Activated gamma-delta T cell treated with Interleukin-2 at 50 U/mL for 16 hours (primary cell): ENCODE data around the gene SPRR2G.
"Not testable (repeated sequence)": the region's sequence is repeated elsewhere in the genome, so short reads cannot be mapped to it uniquely, and the experiment has no call there.

ENCODE experiments used
- DNase-seq: peaks from one replicate; pipeline ENCODE4 v3.0.0-alpha.2; 2020

The SPRR2G gene

GRCh38 chr1:153150846-153151245, at the start of gene SPRR2G:
SPRR2G (minus strand) TSS chr1:153150890; CDS start chr1:153150110, 780 bp downstream.
- DNase-seq: no peak

DNA sequence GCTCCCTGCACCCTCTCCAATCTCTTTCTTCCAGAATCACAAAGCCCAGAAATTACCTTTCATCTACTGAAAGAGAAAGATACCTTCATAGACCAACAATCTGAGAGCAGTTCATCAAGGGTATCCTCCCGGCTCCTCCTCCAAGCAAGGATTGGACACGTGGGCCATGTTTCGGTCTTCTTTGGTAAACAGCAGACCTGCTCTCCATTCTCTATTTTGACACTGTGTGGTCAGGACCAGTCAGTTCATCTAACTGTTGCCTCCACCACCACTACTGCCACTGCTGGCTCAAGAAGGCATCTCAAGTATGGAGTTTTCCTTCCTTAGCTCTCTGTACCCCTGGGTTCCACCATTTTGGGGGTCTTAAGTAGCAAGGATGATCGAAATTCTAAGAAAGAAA, 44.5 kb upstream of the SPRR2G start:
- DNase-seq: no peak

DNA sequence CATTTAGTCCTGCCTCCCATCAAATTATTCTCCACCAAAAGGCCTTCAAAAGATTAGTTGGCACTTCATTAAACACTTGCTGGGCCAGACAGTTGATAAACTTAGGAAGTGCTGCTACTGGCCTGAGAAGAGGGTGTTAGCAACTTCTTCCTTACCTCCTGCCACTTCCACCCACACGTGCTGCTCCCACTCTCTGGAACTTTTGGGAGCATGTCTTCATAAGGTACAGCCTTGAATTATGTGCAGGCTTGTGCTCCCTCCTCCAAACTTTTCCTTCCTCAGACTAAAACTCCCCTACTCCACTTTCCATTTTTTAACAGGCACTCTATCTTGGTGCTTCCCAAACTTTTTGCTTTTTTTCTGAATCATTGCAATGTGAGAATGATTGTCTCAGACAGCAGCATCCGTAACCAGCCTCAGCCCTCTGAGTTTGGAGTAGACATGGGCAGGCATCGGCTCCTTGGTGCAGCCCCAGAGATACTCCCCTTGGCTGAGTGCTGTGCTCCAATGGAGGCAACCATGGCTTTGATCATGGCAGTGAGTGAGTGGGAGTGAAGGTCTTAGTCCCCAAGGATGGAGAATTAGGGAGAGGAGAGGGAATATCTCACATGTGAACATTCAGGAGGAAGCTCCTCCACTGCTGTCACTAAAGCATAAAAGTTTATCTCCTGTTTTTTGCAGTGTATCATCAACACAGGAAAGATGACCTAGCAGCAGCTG, 43.8 kb upstream of the SPRR2G start:
- no peak for DNase-seq

DNA sequence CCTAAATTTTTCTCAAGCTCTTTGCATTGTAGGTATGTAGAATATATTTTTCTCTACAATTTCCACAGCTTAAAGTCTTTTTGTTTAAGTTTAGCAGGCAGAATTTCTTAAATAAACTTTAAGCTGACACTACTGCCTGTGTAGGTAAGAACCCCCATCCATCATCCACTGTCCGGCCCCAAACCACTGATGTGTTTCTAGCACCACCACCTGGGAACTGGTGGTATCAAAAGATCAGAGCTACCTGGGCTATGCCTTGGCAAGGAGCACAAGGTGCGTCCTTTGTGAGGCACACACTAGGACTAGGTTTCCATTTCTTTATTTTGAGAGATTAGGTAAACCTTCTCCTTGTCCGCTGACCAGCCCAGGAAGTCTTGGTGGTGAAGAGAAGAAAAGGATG, 42.0 kb upstream of the SPRR2G start:
- DNase-seq: no peak

GRCh38 chr1:153190373-153190772, 39.7 kb upstream of the SPRR2G start:
- DNase-seq: no peak

DNA sequence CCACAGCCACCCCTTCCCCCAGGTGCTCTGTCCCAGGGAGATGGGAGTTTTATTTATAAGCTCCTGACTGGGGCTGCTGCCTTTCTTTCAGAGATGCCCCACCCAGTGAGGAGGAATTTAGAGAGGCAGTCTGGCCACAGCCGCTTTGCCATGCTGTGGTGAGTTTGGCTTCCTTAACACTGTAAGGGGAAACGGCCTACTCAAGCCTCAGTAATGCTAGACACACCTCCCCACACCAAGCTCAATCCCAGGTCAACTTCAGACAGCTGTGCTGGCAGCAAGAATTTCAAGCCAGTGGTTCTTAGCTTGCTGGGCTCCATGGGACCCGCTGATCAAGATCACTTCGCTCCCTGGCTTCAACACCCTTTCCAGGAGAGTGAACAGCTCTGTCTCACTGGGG, 37.6 kb upstream of the SPRR2G start:
- not testable (repeated sequence) for DNase-seq

GRCh38 chr1:153180556-153180955, 29.9 kb upstream of the SPRR2G start:
- DNase-seq: no peak

DNA sequence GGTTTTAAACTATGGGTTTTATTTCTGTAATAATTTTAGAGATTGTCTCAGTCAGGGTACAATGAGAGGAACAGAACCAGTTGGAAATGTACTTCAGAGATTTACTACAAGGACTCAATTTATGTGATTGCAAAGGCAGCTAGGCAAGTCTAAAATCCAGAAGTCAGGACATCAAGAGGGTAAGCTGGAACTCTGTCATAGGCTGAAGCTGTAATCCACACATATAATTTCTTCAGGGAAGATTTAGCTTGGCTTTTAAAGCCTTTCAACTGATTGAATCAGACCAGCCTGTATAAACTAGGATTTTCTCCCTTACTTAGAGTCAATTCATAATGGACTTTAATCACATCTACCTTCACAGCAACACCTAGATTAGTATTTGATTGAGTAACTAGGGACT, 28.2 kb upstream of the SPRR2G start:
- DNase-seq: no peak

DNA sequence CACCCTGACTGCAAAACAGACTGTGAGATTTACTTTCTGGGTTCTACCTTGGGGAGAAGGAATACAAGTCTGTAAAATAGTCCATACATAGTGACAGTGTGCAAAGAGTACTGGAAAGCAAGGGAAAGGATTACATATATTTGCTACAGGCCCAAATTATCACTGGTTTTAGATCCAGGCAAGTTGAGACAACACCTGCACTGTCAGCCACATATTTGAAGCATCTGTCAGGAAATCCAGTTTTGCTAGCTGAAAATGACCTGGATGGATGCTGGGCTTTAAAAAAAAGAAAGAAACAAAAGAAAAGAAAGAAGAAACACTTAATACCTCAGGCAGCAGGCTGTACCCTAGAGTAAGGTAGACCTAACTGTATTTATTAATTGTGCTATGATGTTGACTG, 23.9 kb upstream of the SPRR2G start:
- DNase-seq: no peak

DNA sequence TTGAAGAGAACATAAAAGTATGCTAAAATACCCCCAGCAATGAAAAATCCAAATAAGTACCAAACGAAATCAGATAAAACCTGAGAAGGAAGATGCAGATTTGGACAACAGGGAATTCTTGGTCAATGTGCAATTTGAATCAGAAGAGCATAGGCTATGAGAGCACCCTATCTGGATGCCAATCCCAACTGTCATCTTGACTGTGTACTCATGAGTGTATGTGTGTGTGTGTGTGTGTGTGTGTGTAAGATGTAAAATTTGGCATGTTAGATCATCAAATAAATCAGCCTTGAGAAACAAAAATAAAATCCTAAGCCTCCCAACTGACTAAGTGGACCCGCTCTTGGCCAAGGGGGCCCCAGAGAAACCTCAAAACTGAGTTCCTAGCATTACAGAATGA, 18.0 kb upstream of the SPRR2G start:
- DNase-seq: no peak

- no peak for DNase-seq
These were observed 4.9 kb upstream of the SPRR2G start for GRCh38 chr1:153155541-153155940.

DNA sequence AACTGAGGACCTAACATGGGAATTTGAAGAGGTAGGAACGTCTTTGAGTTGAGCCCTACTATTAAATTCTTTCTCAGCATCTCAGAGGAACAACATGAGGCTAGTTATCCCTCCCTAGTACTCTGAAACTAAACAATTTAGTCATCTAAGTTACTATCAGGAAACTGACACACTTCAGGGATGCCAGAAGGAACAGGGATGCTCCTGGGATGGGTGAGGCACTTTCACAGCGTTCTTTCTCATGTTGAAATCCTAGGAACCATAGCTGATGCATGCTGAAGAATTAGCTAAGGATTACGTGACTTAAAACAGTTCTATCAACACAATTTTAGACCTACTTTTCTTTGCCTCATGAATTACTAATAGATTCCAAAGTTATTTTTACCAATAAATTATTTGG, 1.8 kb upstream of the SPRR2G start:
- no peak for DNase-seq

DNA sequence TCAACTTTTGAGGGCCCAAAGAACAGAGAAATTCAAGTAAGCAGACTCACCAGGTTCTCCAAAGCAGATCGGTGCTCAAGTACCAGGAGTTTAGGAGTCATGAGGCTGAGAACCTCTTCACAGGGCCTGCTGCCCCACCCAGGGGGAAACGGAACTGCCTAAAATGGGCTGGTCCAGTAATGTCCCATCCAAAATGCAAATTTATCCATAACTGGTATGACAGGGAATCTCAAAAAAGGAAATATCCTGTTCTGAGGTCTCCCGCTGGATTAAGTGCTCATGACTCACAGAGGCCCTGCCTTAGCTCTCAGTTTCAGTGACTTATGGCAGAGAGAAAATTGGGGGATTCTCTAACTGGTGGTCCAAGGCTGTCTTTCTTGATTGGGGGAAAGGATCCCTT, 9.3 kb downstream of the SPRR2G start:
- DNase-seq: no peak

GRCh38 chr1:153140484-153140883, 10.2 kb downstream of the SPRR2G start:
- DNase-seq: no peak

- no peak for DNase-seq
These were observed 16.9 kb downstream of the SPRR2G start for GRCh38 chr1:153133743-153134142.

DNA sequence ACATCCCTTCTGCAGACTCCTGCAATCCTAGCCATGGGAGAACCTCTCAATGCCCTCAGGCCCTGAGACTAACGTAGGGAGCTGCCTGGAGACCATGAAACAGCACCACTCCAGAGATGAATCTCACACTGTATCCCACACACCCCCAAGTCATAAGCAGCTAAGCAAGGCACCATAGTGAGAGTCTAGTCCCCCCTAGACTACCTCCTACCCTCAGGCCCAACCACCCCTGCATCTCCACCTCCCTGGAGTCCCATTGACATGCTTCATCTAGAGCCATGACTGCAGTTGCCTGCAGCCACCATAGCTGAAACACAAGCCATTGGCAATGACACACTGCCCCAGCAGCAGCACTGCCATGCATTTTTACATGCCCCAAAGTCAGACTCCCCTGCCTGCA, 17.4 kb downstream of the SPRR2G start:
- no peak for DNase-seq

- not testable (repeated sequence) for DNase-seq
These were observed 22.0 kb downstream of the SPRR2G start for GRCh38 chr1:153128688-153129087.

DNA sequence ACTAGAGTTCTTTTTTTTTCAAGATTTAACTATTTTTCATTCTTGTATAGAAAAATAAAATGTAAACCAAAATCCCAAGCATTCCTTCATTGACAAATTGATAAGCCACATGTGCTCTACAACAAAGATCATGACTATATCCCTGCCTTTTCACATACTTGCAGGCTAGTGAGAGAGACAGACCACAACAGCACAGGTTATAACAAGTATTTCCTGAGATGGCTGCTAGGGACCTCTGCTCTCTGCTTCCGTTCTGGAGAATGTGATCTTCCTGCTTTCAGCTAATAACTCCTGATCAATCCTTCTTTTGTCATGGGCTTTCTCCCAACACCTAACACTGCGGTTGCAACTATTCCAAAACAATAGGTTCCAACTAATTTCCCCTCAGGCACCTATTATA, 23.4 kb downstream of the SPRR2G start:
- DNase-seq: no peak

DNA sequence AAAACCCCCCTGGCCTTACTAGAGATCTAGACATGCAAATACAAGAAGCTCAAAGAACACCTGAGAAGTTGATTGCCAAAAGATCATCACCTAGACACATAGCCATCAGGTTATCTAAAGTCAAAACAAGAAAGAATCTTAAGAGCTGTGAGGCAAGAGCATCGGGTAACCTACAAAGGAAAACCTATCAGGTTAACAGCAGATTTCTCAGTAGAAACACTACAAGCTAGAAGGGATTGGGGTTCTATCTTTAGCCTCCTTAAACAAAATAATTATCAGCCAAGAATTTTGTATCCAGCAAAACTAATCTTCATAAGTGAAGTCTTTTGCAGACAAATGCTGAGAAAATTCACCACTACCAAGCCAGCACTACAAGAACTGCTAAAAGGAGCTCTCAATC, 25.2 kb downstream of the SPRR2G start:
- DNase-seq: no peak

DNA sequence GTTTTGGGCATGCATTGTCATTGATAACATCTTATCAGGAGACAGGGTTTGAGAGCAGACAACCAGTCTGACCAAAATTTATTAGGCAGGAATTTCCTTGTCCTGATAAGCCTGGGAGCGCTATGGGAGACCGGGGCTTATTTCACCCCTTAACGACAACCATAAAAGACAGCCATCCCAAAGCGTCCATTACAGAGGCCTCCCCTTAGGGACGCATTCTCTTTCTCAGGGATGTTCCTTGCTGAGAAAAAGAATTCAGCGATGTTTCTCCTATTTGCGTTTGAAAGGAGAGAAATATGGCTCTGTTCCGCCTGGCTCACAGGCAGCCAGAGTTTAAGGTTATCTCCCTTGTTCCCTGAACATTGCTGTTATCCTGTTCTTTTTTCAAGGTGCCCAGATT, 26.9 kb downstream of the SPRR2G start:
- not testable (repeated sequence) for DNase-seq

GRCh38 chr1:153122831-153123421, 27.8 kb downstream of the SPRR2G start:
- DNase-seq: no peak

- DNase-seq: no peak
These were observed 29.7 kb downstream of the SPRR2G start for GRCh38 chr1:153120945-153121344.

DNA sequence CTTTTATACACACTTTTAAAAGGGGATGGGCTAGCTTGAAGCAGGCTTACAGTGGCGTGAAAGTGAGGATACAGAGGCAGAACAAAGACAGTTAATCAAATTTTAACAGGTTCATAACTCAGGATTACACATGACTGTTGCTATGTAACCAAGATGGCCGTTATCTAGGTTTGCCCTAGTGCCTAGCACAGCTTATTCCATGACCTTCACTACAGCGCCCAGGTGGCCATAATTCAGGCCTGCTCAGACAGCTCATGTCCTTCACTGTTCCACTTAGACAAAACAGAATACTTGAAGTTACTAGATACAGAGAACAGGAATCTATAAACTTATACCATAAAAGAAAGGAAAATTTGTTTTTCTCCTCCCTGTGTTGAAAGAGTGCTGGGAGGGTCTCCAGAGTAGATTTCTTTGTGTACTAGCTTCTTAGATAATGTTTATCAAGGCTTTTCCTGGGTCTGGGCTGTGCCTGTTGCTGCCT, 31.2 kb downstream of the SPRR2G start:
- no peak for DNase-seq

DNA sequence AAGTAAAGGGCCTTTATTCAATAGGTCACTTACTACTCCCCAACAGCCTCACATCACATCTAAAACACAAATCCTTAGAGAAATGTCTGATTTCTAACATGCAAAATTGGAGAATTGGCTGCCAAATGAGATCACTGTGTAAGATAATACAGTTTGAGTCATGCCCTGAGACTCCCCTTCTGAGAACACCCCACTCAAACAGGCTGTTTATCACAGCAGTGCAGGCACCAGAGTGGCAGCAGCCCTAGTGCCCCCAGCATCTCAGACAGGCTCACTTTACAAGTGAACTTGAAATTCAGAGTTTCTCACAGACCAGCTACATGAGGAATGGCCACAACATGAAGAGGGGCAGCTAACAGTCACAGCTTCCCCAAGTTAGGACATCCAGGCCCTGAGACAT, 35.4 kb downstream of the SPRR2G start:
- DNase-seq: not testable (repeated sequence)

DNA sequence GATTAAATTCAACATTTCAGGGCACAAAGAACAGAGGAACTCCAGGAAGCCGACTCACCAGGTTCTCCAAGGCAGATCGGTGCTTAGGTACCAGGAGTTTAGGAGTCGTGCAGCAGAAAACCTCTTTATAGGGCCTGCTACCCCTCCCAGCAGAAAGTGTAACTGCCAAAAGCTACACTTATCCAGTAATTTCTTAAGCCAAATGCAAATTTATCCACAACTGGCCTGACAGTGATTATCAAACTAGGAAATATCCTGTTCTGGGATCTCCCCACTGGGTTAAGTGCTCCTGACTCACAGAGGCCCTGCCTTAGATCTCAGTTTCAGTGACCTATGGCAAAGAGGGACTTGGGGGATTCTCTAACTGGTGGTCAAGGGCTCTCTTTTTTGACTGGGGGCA, 37.3 kb downstream of the SPRR2G start, which contains the start of gene SPRR2F:
Gene SPRR2F, minus strand, starts transcription at position 101 of the 400 bp plus-strand sequence. CDS start 783 bp downstream, outside the sequence.
- DNase-seq: no peak
